ENCODE data around the gene HES6. TPM values are rescaled to one million over a fixed set of nuclear protein-coding genes. Genes with fewer than 3 reads are reported as not detected.

Gene HES6
- total RNA-seq, 2 experiments from 2014 or later = 5.2 to 5.6 TPM

DNA sequence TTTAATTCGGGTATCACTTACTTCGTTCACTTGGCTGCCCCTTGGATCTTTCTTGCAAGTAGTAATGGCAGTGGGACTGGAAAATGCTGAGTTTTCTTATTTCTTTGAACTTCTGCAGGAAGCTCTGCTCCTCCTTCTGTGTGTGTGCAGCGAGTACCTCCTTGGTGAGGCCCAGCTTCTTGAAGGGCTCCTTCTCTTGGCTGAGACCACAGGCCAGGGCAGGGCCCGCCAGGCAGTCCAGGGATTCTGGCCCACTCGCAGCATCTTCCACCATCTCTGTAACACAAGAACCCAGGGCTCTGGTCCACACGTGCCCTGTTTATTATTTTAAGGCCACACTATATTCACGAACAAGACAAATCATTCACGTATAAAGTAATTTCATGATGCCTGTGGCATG lies 15.8 kb upstream of the HES6 start:
- TF ChIP-seq, protein P1, sequence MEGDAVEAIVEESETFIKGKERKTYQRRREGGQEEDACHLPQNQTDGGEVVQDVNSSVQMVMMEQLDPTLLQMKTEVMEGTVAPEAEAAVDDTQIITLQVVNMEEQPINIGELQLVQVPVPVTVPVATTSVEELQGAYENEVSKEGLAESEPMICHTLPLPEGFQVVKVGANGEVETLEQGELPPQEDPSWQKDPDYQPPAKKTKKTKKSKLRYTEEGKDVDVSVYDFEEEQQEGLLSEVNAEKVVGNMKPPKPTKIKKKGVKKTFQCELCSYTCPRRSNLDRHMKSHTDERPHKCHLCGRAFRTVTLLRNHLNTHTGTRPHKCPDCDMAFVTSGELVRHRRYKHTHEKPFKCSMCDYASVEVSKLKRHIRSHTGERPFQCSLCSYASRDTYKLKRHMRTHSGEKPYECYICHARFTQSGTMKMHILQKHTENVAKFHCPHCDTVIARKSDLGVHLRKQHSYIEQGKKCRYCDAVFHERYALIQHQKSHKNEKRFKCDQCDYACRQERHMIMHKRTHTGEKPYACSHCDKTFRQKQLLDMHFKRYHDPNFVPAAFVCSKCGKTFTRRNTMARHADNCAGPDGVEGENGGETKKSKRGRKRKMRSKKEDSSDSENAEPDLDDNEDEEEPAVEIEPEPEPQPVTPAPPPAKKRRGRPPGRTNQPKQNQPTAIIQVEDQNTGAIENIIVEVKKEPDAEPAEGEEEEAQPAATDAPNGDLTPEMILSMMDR (IDR thresholded peaks at IDR 0.05) = no peak
- ATAC-seq (no peak), DNase-seq (no peak)
- intact Hi-C loops (cut with micrococcal nuclease) = no loop called here
- H3K36me3 Mint-ChIP-seq (ENCODE audit: low read depth) = peaks cover 13% of the 10 kb centered on the region
- ChIA-PET CTCF (interaction anchor here (0.7 to 3.8 kb wide), 5 partner anchors 8 to 31 kb away, joined by 3 to 19 read pairs (median 3); partner anchors contain the start of gene HES6), POLR2A (no interaction called here)
- no peak overlapping the region for H3K27ac Mint-ChIP-seq
- H3K27me3 Mint-ChIP-seq = no peaks in the 10 kb centered on the region
- no peaks in the 10 kb centered on the region for H3K9me3 Mint-ChIP-seq
- no peak overlapping the region for H3K4me3 Mint-ChIP-seq
- H3K4me1 Mint-ChIP-seq (ENCODE audit: low read depth) = no peaks in the 10 kb centered on the region

DNA sequence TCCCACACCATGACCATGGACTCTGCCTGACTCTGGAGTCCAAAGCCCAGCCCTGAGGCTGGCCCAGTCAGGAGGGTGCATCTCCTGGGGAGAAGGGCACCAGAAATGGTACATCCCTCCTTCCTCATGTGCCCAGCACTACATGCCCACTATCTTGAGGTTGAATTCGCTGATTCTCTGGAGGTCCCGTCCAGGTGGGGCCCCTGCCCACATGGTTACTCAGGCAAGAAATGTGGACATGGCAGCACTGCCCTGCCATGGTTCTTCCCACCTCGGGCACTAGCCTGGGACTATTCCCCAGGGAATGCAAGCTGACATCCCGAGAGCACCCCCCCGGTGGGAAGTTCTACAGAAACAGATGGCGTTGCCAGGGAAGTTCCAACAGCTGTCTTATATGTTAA lies 15.3 kb upstream of the HES6 start:
- Mint-ChIP-seq H3K4me1 (ENCODE audit: low read depth) (no peaks in the 10 kb centered on the region), H3K27ac (no peak overlapping the region)

DNA sequence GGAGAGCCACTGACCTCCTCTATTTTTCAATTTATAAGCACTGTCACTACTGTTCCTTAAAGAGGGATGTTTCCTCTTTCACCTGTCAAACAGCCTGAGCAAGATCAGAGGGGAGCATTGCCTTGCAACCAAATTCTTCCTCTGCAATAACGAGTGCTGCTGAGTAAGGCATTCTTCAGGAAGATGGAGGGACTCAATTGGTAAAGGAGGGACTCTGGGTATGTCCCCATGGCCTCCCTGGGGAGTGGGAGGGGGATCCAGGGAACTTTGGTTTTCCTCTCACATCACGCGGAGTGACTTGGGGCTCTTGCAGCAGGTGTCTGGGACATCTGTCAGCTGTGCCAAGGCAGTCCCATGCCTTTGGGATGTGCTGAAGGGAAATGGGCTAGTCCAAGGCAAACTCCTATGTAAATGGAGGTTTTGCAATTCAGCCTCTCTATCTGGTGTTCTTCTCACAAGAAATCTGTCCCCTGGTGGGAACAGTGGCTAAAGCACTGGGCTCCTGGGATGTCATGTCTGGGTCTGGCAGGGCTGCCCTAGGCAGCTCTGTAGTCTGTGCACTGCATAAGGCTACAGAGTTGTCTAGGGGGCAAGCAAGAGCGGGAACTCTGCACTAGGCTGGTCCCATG lies 14.4 kb upstream of the HES6 start:
- POLR2A ChIA-PET = interaction anchor here (1.1 kb wide), 1 partner anchor 34 kb away, joined by 3 read pairs; the partner anchor contains the start of gene PER2
- H3K27ac Mint-ChIP-seq = no peak overlapping the region
- peaks cover 16% of the 10 kb centered on the region for H3K36me3 Mint-ChIP-seq (ENCODE audit: low read depth)
- H3K27me3 Mint-ChIP-seq = no peaks in the 10 kb centered on the region
- DNase-seq (no peak), ATAC-seq (no peak)
- no peaks in the 10 kb centered on the region for H3K9me3 Mint-ChIP-seq
- intact Hi-C loops (cut with micrococcal nuclease) = no loop called here
- no peaks in the 10 kb centered on the region for H3K4me1 Mint-ChIP-seq (ENCODE audit: low read depth)
- CTCF ChIA-PET = interaction anchor here (1.4 to 3.8 kb wide), 3 partner anchors 9 to 18 kb away, joined by 4 to 19 read pairs (median 5); no protein-coding TSS in a partner anchor
- TF ChIP-seq, protein P1 (IDR thresholded peaks at IDR 0.05) = no peak
- no peak overlapping the region for H3K4me3 Mint-ChIP-seq

More for the DNA sequence above, 15.3 kb upstream of the HES6 start:
- intact Hi-C loops (cut with micrococcal nuclease) = no loop called here
- POLR2A ChIA-PET = no interaction called here
- peaks cover 13% of the 10 kb centered on the region for H3K36me3 Mint-ChIP-seq (ENCODE audit: low read depth)
- CTCF ChIA-PET = interaction anchor here (1.2 to 3.8 kb wide), 4 partner anchors 8 to 24 kb away, joined by 3 to 19 read pairs (median 4); no protein-coding TSS in a partner anchor
- TF ChIP-seq, protein P1 (IDR thresholded peaks at IDR 0.05) = no peak
- H3K27me3 Mint-ChIP-seq = no peaks in the 10 kb centered on the region
- ATAC-seq (no peak), DNase-seq (no peak)
- H3K9me3 Mint-ChIP-seq = no peaks in the 10 kb centered on the region
- H3K4me3 Mint-ChIP-seq = no peak overlapping the region

DNA sequence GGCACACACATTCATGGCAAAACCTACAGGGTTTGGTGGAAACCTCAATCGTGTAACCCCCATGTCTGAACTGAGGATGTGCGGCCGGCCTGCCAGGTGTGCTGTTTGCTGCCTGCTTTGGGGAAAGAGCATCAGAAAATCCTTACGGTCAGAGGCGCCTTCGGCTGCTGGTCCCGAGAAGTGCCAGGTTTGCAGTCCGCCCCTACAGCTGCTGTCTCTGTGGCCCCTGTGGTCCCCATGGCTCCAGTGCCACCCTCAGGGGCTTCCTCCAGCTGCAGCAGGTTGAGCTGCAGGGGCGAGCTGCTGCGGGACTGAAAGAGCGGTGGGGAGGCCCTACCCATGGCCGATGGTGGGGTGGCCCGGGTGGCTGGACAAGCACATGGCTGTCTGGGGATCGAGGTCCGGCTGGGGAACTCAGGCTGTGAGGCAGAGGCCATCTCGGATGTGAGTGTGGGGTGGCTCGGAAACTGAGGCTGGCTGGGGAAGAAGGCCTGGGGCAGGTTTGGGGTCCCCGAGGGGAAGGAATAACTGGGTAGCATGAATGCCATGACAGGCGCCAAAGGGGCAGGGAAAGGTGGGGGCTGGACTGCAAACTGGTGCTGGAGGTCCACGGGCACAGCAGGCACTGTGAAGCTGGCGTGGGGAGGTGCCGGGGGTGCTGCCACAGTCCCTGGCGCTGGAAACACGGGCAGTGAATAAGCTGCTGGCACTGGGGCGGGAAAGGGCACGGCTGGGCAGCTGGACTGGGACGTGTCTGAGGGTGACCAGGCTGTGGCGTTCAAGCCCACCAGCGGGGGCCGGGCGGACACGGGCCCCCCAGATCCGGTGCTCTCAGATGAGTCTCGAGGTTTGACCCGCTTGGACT lies 13.2 kb upstream of the HES6 start:
- Mint-ChIP-seq H3K4me1 (ENCODE audit: low read depth) (no peaks in the 10 kb centered on the region), H3K36me3 (ENCODE audit: low read depth) (peaks cover 16% of the 10 kb centered on the region), H3K9me3 (no peaks in the 10 kb centered on the region), H3K4me3 (no peak overlapping the region), H3K27ac (no peak overlapping the region), H3K27me3 (no peaks in the 10 kb centered on the region)
- ATAC-seq (no peak), DNase-seq (no peak)
- ChIA-PET CTCF (interaction anchor here (1.9 to 3.8 kb wide), 2 partner anchors 10 to 16 kb away, joined by 5 to 19 read pairs; no protein-coding TSS in a partner anchor), POLR2A (interaction anchor here (0.7 to 1.1 kb wide), 2 partner anchors 21 to 35 kb away, joined by 3 read pairs; partner anchors contain the start of gene PER2)
- intact Hi-C loops (cut with micrococcal nuclease) = no loop called here
- TF ChIP-seq, protein P1 (IDR thresholded peaks at IDR 0.05) = no peak
